Prostate gland (tissue), 2 donors: ENCODE data around the gene SBDS. TPM values are rescaled to one million over a fixed set of nuclear protein-coding genes. Genes with fewer than 3 reads are reported as not detected.

ENCODE experiments used
- DNase-seq: peaks from one replicate; pipeline ENCODE4 v3.0.0-alpha.2; 2019; ENCODE audit warnings: low spot score
- H3K27ac ChIP-seq, 2 donors: fragments of 200-600 bp; sonication (generic); 2 replicates each; pipeline ENCODE4 v1.5.1; 2017 to 2019
- H3K27me3 ChIP-seq: fragments of 200-600 bp; sonication (generic); replicated peaks from 2 replicates; pipeline ENCODE4 v1.5.1; 2019; ENCODE audit not compliant: insufficient read depth
- H3K36me3 ChIP-seq, 2 donors: fragments of 200-600 bp; sonication (generic); 1 replicate in 1 of 2; 2 replicates in 1 of 2; pipeline versions ENCODE4 v1.5.1 to v1.8.1; 2017 to 2019
- H3K4me1 ChIP-seq: fragments of 200-600 bp; sonication (generic); replicated peaks from 2 replicates; pipeline ENCODE4 v1.5.1; 2019
- H3K4me3 ChIP-seq, 2 donors: fragments of 200-600 bp; sonication (generic); 2 replicates each; pipeline ENCODE4 v1.5.1; 2017 to 2019
- H3K9me3 ChIP-seq: fragments of 200-600 bp; sonication (generic); 2 replicates; pipeline ENCODE4 v1.5.1; 2017
- CTCF ChIP-seq, 4 experiments: fragments of 200-600 bp in 2 of 4; fragments of 450-650 bp in 2 of 4; sonication (generic) in 2 of 4; IDR thresholded peaks; 1 replicate in 3 of 4; 2 replicates in 1 of 4; pipeline ENCODE4 v1.5.1; 2016 to 2019; ENCODE audit warnings: antibody characterized with exemption in 4 of 4, mild to moderate bottlenecking in 2 of 4, moderate library complexity in 2 of 4
- POLR2A ChIP-seq: fragments of 450-650 bp; IDR thresholded peaks from one replicate; pipeline ENCODE4 v1.6.1; 2016; ENCODE audit warnings: antibody characterized with exemption, mild to moderate bottlenecking
- POLR2AphosphoS5 ChIP-seq: sonication (generic); formaldehyde crosslinking; IDR thresholded peaks from one replicate; pipeline ENCODE4 v1.6.1; 2017; ENCODE audit warnings: antibody characterized with exemption
- WGBS: methylation state at CpG from one replicate; pipeline ENCODE4 v1.1.5; 2018; 5-methylcytosine and 5-hydroxymethylcytosine counted together
- intact Hi-C: fragments of 100-400 bp; cut with DNase I; formaldehyde crosslinking; loops from one replicate; pipeline ENCODE4 v1.14.2; 2022
- total RNA-seq, 2 donors: library from RNA; depleted of rRNA; stranded (reverse); fragments of >200 nt; gene quantifications; one replicate each; pipeline ENCODE4 v1.1.0, GENCODE V29; 2016

Gene SBDS
- total RNA-seq, 2 donors from 2014 or later: 58.6 to 94.0 TPM

GRCh38 chr7:66960192-66960591, 35.2 kb downstream of the SBDS start:
- TF ChIP-seq POLR2A (no peak), POLR2AphosphoS5 (no peak), CTCF (IDR thresholded peaks at IDR 0.05) (no peak)
- H3K4me1 ChIP-seq: no peaks in the 10 kb centered on the region
- peaks cover 3 to 5% of the 10 kb centered on the region in 2 donors for H3K36me3 ChIP-seq
- WGBS: 96% methylated on average over 4 of the region's 4 CpGs
- no peak for DNase-seq
- H3K9me3 ChIP-seq: no peaks in the 10 kb centered on the region
- intact Hi-C loops: no loop called here
- H3K27me3 ChIP-seq: no peaks in the 10 kb centered on the region
- no peak overlapping the region for H3K4me3 ChIP-seq
- H3K27ac ChIP-seq: no peak overlapping the region

- no peaks in the 10 kb centered on the region for H3K27me3 ChIP-seq
- H3K36me3 ChIP-seq: peaks cover 3 to 5% of the 10 kb centered on the region in 2 donors
- no peak overlapping the region for H3K4me3 ChIP-seq
- 83% methylated on average over 17 of the region's 17 CpGs for WGBS
- no peaks in the 10 kb centered on the region for H3K4me1 ChIP-seq
- intact Hi-C loops: no loop called here
- no peak for TF ChIP-seq POLR2A
- TF ChIP-seq CTCF (IDR thresholded peaks at IDR 0.05): no peak
- no peak for TF ChIP-seq POLR2AphosphoS5
- no peak for DNase-seq
- no peak overlapping the region for H3K27ac ChIP-seq
- H3K9me3 ChIP-seq: no peaks in the 10 kb centered on the region
Observed at GRCh38 chr7:66958538-66959350, 36.6 kb downstream of the SBDS start.

GRCh38 chr7:66957595-66958290, 37.6 kb downstream of the SBDS start:
- no peak overlapping the region for H3K4me3 ChIP-seq
- H3K27me3 ChIP-seq: no peaks in the 10 kb centered on the region
- no peak for TF ChIP-seq CTCF (IDR thresholded peaks at IDR 0.05)
- TF ChIP-seq POLR2A: no peak
- TF ChIP-seq POLR2AphosphoS5: no peak
- no peaks in the 10 kb centered on the region for H3K4me1 ChIP-seq
- DNase-seq: no peak
- intact Hi-C loops: no loop called here
- 71% methylated on average over 13 of the region's 13 CpGs for WGBS
- H3K27ac ChIP-seq: no peak overlapping the region
- H3K9me3 ChIP-seq: no peaks in the 10 kb centered on the region
- peaks cover 3 to 5% of the 10 kb centered on the region in 2 donors for H3K36me3 ChIP-seq

GRCh38 chr7:66953044-66953427, 42.4 kb downstream of the SBDS start:
- WGBS: 97% methylated on average over 5 of the region's 5 CpGs
- Histone ChIP-seq H3K9me3 (no peaks in the 10 kb centered on the region), H3K27ac (no peak overlapping the region), H3K36me3 (peaks cover 0 to 5% of the 10 kb centered on the region in 2 donors), H3K27me3 (no peaks in the 10 kb centered on the region), H3K4me3 (no peak overlapping the region), H3K4me1 (no peaks in the 10 kb centered on the region)
- no peak for DNase-seq
- TF ChIP-seq CTCF (IDR thresholded peaks at IDR 0.05) (no peak), POLR2A (no peak), POLR2AphosphoS5 (no peak)
- intact Hi-C loops: no loop called here
